Neural cell (in vitro differentiated cells): ENCODE results near the gene FCN2. TPM values are rescaled to one million over a fixed set of nuclear protein-coding genes. Genes with fewer than 3 reads are reported as not detected.

ENCODE experiments used
- H2AFZ ChIP-seq: fragments of 200-600, 300-800 bp; sonication (generic), shearing (Covaris generic); 2 replicates; pipeline ENCODE4 v1.6.0; 2014; ENCODE audit warnings: low read depth, mild to moderate bottlenecking, antibody characterized with exemption, low read length, moderate library complexity
- H3F3A ChIP-seq: fragments of 200-600 bp; shearing (Covaris generic); 2 replicates; pipeline ENCODE4 v1.6.1; 2016; ENCODE audit warnings: mild to moderate bottlenecking, moderate library complexity, mixed read lengths, antibody characterized with exemption, low read length; ENCODE audit not compliant: insufficient read depth, poor library complexity, severe bottlenecking
- H3K27ac ChIP-seq: fragments of 200-600, 300-800 bp; sonication (generic), shearing (Covaris generic); 2 replicates; pipeline ENCODE4 v1.5.1; 2014; ENCODE audit warnings: mild to moderate bottlenecking, low read length, moderate library complexity
- H3K27me3 ChIP-seq: fragments of 300-800, 200-600 bp; sonication (generic), shearing (Covaris generic); 2 replicates; pipeline ENCODE4 v1.6.0; 2014; ENCODE audit warnings: mild to moderate bottlenecking, low read depth, low read length, moderate library complexity; ENCODE audit not compliant: insufficient read depth
- H3K36me3 ChIP-seq: fragments of 300-800, 200-600 bp; sonication (generic), shearing (Covaris generic); 2 replicates; pipeline ENCODE4 v1.5.1; 2014; ENCODE audit warnings: mild to moderate bottlenecking, antibody characterized with exemption, low read length, moderate library complexity; ENCODE audit not compliant: insufficient read depth
- H3K4me2 ChIP-seq: fragments of 300-800, 200-600 bp; sonication (generic), shearing (Covaris generic); 2 replicates; pipeline ENCODE4 v1.6.0; 2014; ENCODE audit warnings: mild to moderate bottlenecking, low read length
- H3K4me3 ChIP-seq: fragments of 300-800, 200-600 bp; sonication (generic), shearing (Covaris generic); 2 replicates; pipeline ENCODE4 v1.5.1; 2014; ENCODE audit warnings: mild to moderate bottlenecking, low read length, moderate library complexity
- H3K79me2 ChIP-seq: fragments of 200-600 bp; shearing (Covaris generic); replicated peaks from 2 replicates; pipeline ENCODE4 v1.6.0; 2014; ENCODE audit warnings: mild to moderate bottlenecking, low read length, moderate library complexity; ENCODE audit not compliant: insufficient read depth
- H3K9ac ChIP-seq: fragments of 300-800, 200-600 bp; sonication (generic), shearing (Covaris generic); 2 replicates; pipeline ENCODE4 v1.6.1; 2016; ENCODE audit warnings: mild to moderate bottlenecking, low read length, mixed read lengths
- H3K9me2 ChIP-seq: fragments of 200-600 bp; shearing (Covaris generic); 2 replicates; pipeline ENCODE4 v1.6.1; 2016; ENCODE audit warnings: mild to moderate bottlenecking, low read length, mixed read lengths; ENCODE audit not compliant: insufficient read depth
- H3K9me3 ChIP-seq: fragments of 200-600, 300-800 bp; sonication (generic), shearing (Covaris generic); 2 replicates; pipeline ENCODE4 v1.6.1; 2016; ENCODE audit warnings: mild to moderate bottlenecking, mixed run types, low read length, moderate library complexity, mixed read lengths
- H4K20me1 ChIP-seq: fragments of 200-600 bp; shearing (Covaris generic); 2 replicates; pipeline ENCODE4 v1.6.1; 2016; ENCODE audit warnings: mild to moderate bottlenecking, mixed run types; ENCODE audit not compliant: insufficient read depth
- EP300 ChIP-seq: fragments of 450-650 bp; conservative IDR thresholded peaks from 2 replicates; pipeline ENCODE4 v1.6.1; 2014; ENCODE audit warnings: antibody characterized with exemption, mild to moderate bottlenecking, moderate library complexity; ENCODE audit not compliant: poor library complexity, severe bottlenecking
- EZH2 ChIP-seq: fragments of 200-600, 300-800 bp; shearing (Covaris generic), sonication (generic); IDR thresholded peaks from 2 replicates; pipeline ENCODE4 v1.6.1; 2014; ENCODE audit warnings: antibody characterized with exemption, low read length, borderline replicate concordance, mild to moderate bottlenecking; ENCODE audit not compliant: insufficient read depth, poor library complexity, severe bottlenecking
- MXI1 ChIP-seq: fragments of 450-650 bp; conservative IDR thresholded peaks from 2 replicates; pipeline ENCODE4 v1.6.1; 2014; ENCODE audit warnings: antibody characterized with exemption, mild to moderate bottlenecking; ENCODE audit not compliant: poor library complexity, severe bottlenecking
- POLR2AphosphoS5 ChIP-seq: IDR thresholded peaks from 2 replicates; pipeline ENCODE4 v1.6.1; 2012
- RAD21 ChIP-seq: fragments of 450-650 bp; conservative IDR thresholded peaks from 2 replicates; pipeline ENCODE4 v1.6.1; 2014; ENCODE audit warnings: antibody characterized with exemption, mild to moderate bottlenecking, moderate library complexity
- SMC3 ChIP-seq: fragments of 450-650 bp; conservative IDR thresholded peaks from 2 replicates; pipeline ENCODE4 v1.6.1; 2014; ENCODE audit warnings: antibody characterized with exemption, mild to moderate bottlenecking, moderate library complexity; ENCODE audit not compliant: poor library complexity
- TAF1 ChIP-seq: IDR thresholded peaks from 2 replicates; pipeline ENCODE4 v1.6.1; 2012; ENCODE audit warnings: low read depth
- polyA plus RNA-seq: library from polyadenylated mRNA; depleted of rRNA; stranded (reverse); fragments of >200 nt; gene quantifications from 2 replicates; pipeline ENCODE4 v1.2.3, GENCODE V29; 2014
- TF ChIP-seq, protein P1 (sequence below): IDR thresholded peaks from 2 replicates; pipeline ENCODE4 v1.6.1; 2012; ENCODE audit warnings: borderline replicate concordance
- TF ChIP-seq, protein P2 (sequence below): fragments of 450-650 bp; IDR thresholded peaks from 2 replicates; pipeline ENCODE4 v1.5.1; 2014; ENCODE audit warnings: antibody characterized with exemption, mild to moderate bottlenecking, moderate library complexity; ENCODE audit not compliant: poor library complexity, severe bottlenecking

FCN2 gene
- polyA plus RNA-seq, 1 donor from 2014 or later, result not detected

DNA sequence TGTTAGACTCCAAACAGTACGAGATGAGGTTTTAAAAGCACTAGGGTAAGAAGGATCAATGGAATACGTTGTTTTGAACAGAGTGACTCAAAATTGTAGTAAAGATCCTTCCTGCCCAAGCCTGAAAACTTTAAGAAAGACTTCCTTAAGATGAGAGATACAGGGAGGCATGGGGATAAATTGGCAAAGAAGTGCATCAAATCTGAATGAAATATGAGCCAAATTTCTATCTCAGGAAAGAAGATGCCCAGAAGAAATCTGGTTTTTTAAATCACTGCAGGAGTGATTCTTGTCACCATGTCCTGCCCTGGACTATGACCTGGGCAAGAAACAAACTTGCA, 14.9 kb downstream of the FCN2 start:
- Histone ChIP-seq H3F3A (no peaks in the 10 kb centered on the region), H3K9me3 (no peaks in the 10 kb centered on the region), H3K27ac (no peak overlapping the region), H3K4me3 (no peak overlapping the region), H3K9me2 (no peaks in the 10 kb centered on the region), H4K20me1 (no peaks in the 10 kb centered on the region), H3K9ac (no peak overlapping the region), H3K79me2 (no peaks in the 10 kb centered on the region), H3K4me2 (no peak overlapping the region), H3K27me3 (no peaks in the 10 kb centered on the region), H3K36me3 (no peaks in the 10 kb centered on the region), H2AFZ (no peak overlapping the region)
- no peak for TF ChIP-seq TAF1
- TF ChIP-seq MXI1, result no peak
- TF ChIP-seq RAD21, result no peak
- no peak for TF ChIP-seq POLR2AphosphoS5
- TF ChIP-seq, protein P1, sequence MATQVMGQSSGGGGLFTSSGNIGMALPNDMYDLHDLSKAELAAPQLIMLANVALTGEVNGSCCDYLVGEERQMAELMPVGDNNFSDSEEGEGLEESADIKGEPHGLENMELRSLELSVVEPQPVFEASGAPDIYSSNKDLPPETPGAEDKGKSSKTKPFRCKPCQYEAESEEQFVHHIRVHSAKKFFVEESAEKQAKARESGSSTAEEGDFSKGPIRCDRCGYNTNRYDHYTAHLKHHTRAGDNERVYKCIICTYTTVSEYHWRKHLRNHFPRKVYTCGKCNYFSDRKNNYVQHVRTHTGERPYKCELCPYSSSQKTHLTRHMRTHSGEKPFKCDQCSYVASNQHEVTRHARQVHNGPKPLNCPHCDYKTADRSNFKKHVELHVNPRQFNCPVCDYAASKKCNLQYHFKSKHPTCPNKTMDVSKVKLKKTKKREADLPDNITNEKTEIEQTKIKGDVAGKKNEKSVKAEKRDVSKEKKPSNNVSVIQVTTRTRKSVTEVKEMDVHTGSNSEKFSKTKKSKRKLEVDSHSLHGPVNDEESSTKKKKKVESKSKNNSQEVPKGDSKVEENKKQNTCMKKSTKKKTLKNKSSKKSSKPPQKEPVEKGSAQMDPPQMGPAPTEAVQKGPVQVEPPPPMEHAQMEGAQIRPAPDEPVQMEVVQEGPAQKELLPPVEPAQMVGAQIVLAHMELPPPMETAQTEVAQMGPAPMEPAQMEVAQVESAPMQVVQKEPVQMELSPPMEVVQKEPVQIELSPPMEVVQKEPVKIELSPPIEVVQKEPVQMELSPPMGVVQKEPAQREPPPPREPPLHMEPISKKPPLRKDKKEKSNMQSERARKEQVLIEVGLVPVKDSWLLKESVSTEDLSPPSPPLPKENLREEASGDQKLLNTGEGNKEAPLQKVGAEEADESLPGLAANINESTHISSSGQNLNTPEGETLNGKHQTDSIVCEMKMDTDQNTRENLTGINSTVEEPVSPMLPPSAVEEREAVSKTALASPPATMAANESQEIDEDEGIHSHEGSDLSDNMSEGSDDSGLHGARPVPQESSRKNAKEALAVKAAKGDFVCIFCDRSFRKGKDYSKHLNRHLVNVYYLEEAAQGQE, result no peak
- TF ChIP-seq, protein P2, sequence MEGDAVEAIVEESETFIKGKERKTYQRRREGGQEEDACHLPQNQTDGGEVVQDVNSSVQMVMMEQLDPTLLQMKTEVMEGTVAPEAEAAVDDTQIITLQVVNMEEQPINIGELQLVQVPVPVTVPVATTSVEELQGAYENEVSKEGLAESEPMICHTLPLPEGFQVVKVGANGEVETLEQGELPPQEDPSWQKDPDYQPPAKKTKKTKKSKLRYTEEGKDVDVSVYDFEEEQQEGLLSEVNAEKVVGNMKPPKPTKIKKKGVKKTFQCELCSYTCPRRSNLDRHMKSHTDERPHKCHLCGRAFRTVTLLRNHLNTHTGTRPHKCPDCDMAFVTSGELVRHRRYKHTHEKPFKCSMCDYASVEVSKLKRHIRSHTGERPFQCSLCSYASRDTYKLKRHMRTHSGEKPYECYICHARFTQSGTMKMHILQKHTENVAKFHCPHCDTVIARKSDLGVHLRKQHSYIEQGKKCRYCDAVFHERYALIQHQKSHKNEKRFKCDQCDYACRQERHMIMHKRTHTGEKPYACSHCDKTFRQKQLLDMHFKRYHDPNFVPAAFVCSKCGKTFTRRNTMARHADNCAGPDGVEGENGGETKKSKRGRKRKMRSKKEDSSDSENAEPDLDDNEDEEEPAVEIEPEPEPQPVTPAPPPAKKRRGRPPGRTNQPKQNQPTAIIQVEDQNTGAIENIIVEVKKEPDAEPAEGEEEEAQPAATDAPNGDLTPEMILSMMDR, result no peak
- no peak for TF ChIP-seq EZH2
- no peak for TF ChIP-seq SMC3
- no peak for TF ChIP-seq EP300

DNA sequence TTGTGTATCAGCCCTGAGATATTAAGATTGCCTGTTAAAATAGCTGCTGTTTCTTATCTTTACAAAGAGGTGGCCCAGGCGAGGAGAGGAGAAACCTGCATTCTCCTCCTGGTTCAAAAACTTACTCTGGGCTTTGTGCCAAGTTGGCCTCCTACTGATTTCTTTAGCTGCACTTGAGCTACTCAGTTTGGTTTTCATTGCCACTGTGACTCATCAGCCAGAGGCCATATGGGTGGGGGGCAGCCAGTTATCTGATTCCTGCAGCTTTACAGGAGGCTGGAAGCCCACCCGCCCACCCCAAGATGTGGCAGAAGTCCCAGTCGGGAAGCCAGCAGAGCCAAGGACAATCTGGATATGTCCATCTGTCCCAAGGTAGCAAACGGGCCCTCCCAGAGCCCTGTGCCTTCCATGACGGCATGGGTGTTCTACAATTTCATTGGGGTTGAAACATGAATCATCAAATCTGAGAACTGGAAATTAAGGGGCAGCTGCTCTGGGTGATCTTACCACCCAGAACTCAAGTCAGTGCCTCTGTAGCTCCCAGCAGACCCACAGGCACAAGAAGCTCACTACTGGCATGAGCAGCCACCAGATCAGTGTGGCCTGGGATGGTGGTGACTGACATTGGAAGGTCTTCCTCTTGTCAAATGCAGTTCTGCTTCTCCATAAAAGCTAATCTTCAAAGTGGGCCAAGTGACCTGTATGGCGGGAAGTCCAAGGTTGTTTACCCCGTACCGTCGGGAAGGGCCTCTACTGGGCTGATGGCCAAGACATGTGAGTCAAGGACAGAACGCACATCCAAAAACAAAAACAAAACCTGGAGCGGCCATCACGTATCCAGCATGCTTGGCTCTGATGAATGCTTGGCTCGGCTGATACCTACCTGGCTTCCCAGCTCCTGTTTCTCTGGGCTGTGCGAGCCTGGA, 15.6 kb downstream of the FCN2 start:
- Histone ChIP-seq H3K9me2 (no peaks in the 10 kb centered on the region), H3K36me3 (no peaks in the 10 kb centered on the region), H3K9ac (no peak overlapping the region), H3K9me3 (no peaks in the 10 kb centered on the region), H2AFZ (no peak overlapping the region), H3K4me3 (no peak overlapping the region), H3K27me3 (no peaks in the 10 kb centered on the region), H3K4me2 (no peak overlapping the region), H4K20me1 (no peaks in the 10 kb centered on the region), H3F3A (no peaks in the 10 kb centered on the region), H3K79me2 (no peaks in the 10 kb centered on the region), H3K27ac (no peak overlapping the region)
- no peak for TF ChIP-seq RAD21
- TF ChIP-seq, protein P1, result no peak
- TF ChIP-seq, protein P2, result no peak
- TF ChIP-seq TAF1, result no peak
- no peak for TF ChIP-seq POLR2AphosphoS5
- TF ChIP-seq SMC3, result no peak
- no peak for TF ChIP-seq MXI1
- no peak for TF ChIP-seq EP300
- TF ChIP-seq EZH2, result no peak
